Kidney (tissue), 14 donors: ENCODE data around the gene KCNN3. TPM values are rescaled to one million over a fixed set of nuclear protein-coding genes. Genes with fewer than 3 reads are reported as not detected.

Experiments used
- DNase-seq, 5 donors: peaks; one replicate each; pipeline ENCODE4 v3.0.0-alpha.2; 2013 to 2020
- FAIRE-seq: peaks from 2 replicates; lab custom pipeline; 2012; peaks lifted over from hg19 to GRCh38; lab: Jason Lieb, UNC
- H3K27ac ChIP-seq, 2 donors: one replicate each; pipeline ENCODE4 v1.7.0; 2013; ENCODE audit warnings: low read depth in 2 of 2, low read length in 2 of 2, inconsistent platforms in 1 of 2
- H3K27me3 ChIP-seq: one replicate; pipeline ENCODE4 v1.7.1; 2013; ENCODE audit warnings: low read length, inconsistent platforms; ENCODE audit not compliant: control insufficient read depth, insufficient read depth
- H3K36me3 ChIP-seq, 3 donors: one replicate each; pipeline versions ENCODE4 v1.7.0 to v1.7.1; 2013; ENCODE audit warnings: low read length in 3 of 3, control low read depth in 1 of 3, inconsistent platforms in 1 of 3; ENCODE audit not compliant: insufficient read depth in 3 of 3, control insufficient read depth in 2 of 3
- H3K4me1 ChIP-seq, 3 donors: one replicate each; pipeline versions ENCODE4 v1.7.0 to v1.7.1; 2013; ENCODE audit warnings: low read length in 3 of 3, inconsistent platforms in 1 of 3, low read depth in 1 of 3; ENCODE audit not compliant: control insufficient read depth in 2 of 3, insufficient read depth in 2 of 3
- H3K4me3 ChIP-seq, 3 donors: one replicate each; pipeline versions ENCODE4 v1.7.0 to v1.8.1; 2013; ENCODE audit warnings: low read length in 3 of 3, control low read depth in 1 of 3, inconsistent platforms in 1 of 3
- H3K9ac ChIP-seq, 3 donors: one replicate each; pipeline versions ENCODE4 v1.7.0 to v1.7.1; 2013; ENCODE audit warnings: low read length in 3 of 3, control low read depth in 1 of 3, inconsistent platforms in 1 of 3
- H3K9me3 ChIP-seq, 3 donors: one replicate each; pipeline versions ENCODE4 v1.7.0 to v1.7.1; 2013; ENCODE audit warnings: low read length in 3 of 3, control low read depth in 1 of 3, inconsistent platforms in 1 of 3; ENCODE audit not compliant: control insufficient read depth in 2 of 3, insufficient read depth in 1 of 3
- intact Hi-C: fragments of 100-400 bp; cut with DNase I; formaldehyde crosslinking; loops from one replicate; pipeline ENCODE4 v1.11.1; 2022
- polyA plus RNA-seq: library from polyadenylated mRNA; stranded (reverse); fragments of 350-450 nt; fragmentation: Illumina TruSeq; extraction: RNeasy Lipid Tissue Mini Kit (QIAGEN cat#74804); gene quantifications from one replicate; pipeline ENCODE4 v1.2.3, GENCODE V29; 2014; ENCODE audit warnings: low read depth, low replicate concordance; ENCODE audit not compliant: insufficient read depth
- total RNA-seq: library from RNA; stranded (reverse); fragmentation: NEBNext Ultra II Directional; extraction: Animal tissue kit (Norgen Biotek cat#: 25700); gene quantifications from one replicate; pipeline ENCODE4 v1.2.1, GENCODE V29; 2021
- TF ChIP-seq, protein P1 (sequence below): IDR thresholded peaks from 3 replicates; pipeline ENCODE4 v1.5.1; 2012; ENCODE audit warnings: mild to moderate bottlenecking, moderate library complexity, borderline replicate concordance; ENCODE audit not compliant: insufficient read depth; ENCODE audit errors: extremely low read depth
- donor health status: control.
- donor health status: control.
- donor health status: control.
- donor health status: control.
- donor health status: control.
- donor health status: DM: yes; HTN: yes; CAD: no.
- donor health status: Normal renal cell carcinoma (clear cell type).

The KCNN3 gene
- total and polyA plus RNA-seq, 2 donors from 2014 or later, result 2.6 to 5.6 TPM

- Histone ChIP-seq H3K27ac (no peak overlapping the region), H3K27me3 (no peaks in the 10 kb centered on the region), H3K36me3 (no peaks in the 10 kb centered on the region), H3K4me3 (no peak overlapping the region), H3K4me1 (no peaks in the 10 kb centered on the region), H3K9ac (no peak overlapping the region), H3K9me3 (peaks cover 0 to 4% (median 0%) of the 10 kb centered on the region in 3 donors)
- intact Hi-C loops, result no loop called here
- DNase-seq, result no peak
- TF ChIP-seq, protein P1, sequence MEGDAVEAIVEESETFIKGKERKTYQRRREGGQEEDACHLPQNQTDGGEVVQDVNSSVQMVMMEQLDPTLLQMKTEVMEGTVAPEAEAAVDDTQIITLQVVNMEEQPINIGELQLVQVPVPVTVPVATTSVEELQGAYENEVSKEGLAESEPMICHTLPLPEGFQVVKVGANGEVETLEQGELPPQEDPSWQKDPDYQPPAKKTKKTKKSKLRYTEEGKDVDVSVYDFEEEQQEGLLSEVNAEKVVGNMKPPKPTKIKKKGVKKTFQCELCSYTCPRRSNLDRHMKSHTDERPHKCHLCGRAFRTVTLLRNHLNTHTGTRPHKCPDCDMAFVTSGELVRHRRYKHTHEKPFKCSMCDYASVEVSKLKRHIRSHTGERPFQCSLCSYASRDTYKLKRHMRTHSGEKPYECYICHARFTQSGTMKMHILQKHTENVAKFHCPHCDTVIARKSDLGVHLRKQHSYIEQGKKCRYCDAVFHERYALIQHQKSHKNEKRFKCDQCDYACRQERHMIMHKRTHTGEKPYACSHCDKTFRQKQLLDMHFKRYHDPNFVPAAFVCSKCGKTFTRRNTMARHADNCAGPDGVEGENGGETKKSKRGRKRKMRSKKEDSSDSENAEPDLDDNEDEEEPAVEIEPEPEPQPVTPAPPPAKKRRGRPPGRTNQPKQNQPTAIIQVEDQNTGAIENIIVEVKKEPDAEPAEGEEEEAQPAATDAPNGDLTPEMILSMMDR, result no peak
- no peak for FAIRE-seq
These were observed 94.2 kb downstream of the KCNN3 start for GRCh38 chr1:154775621-154776605.

GRCh38 chr1:154774175-154774855 lies 95.8 kb downstream of the KCNN3 start:
- Histone ChIP-seq H3K4me3 (no peak overlapping the region), H3K9me3 (peaks cover 0 to 4% (median 0%) of the 10 kb centered on the region in 3 donors), H3K36me3 (no peaks in the 10 kb centered on the region), H3K9ac (no peak overlapping the region), H3K27ac (no peak overlapping the region), H3K27me3 (no peaks in the 10 kb centered on the region), H3K4me1 (no peaks in the 10 kb centered on the region)
- intact Hi-C loops, result no loop called here
- TF ChIP-seq, protein P1, result no peak
- DNase-seq (no peak), FAIRE-seq (no peak)

DNA sequence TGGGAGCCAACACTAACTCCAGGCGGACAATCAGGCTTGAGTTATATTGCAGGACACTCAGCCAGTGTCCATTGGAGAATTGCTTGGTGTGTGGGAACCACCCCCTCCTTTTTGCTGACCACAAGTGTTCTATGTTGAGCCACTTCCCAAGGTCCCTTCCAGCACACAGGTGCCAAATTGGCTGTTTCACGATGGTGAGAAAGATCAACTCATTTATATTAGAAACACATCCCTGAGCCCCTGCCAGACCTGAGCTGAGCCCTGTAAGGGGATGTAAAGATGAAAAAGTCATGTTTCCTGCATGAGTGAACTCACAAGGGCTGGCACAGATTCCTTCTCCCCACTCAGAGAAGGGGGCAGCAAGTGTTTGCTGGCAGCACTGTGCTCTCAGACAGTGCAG lies 96.5 kb downstream of the KCNN3 start:
- intact Hi-C loops, result no loop called here
- peak in 1 of 5 donors; percentile 32 for DNase-seq
- Histone ChIP-seq H3K27me3 (no peaks in the 10 kb centered on the region), H3K9ac (no peak overlapping the region), H3K27ac (no peak overlapping the region), H3K4me1 (no peaks in the 10 kb centered on the region), H3K9me3 (no peaks in the 10 kb centered on the region), H3K36me3 (no peaks in the 10 kb centered on the region), H3K4me3 (no peak overlapping the region)
- no peak for FAIRE-seq
- TF ChIP-seq, protein P1, result no peak
